Bronchus fibroblast of lung (primary cell): ENCODE data around the gene ARL14EPL. TPM values are rescaled to one million over a fixed set of nuclear protein-coding genes. Genes with fewer than 3 reads are reported as not detected.

Experiments used
- total RNA-seq: library from RNA; depleted of rRNA; stranded (reverse); fragments of >200 nt; gene quantifications from 2 replicates; pipeline ENCODE4 v1.2.3, GENCODE V29; 2015

ARL14EPL gene
- 0.17 TPM in 1 of 2 replicates, not detected in the other for total RNA-seq

GRCh38 chr5:116032094-116032517, at the start of gene ARL14EPL:
TSS of gene ARL14EPL (plus strand) at chr5:116032472. CDS start at chr5:116051466, 18,994 bp downstream.

DNA sequence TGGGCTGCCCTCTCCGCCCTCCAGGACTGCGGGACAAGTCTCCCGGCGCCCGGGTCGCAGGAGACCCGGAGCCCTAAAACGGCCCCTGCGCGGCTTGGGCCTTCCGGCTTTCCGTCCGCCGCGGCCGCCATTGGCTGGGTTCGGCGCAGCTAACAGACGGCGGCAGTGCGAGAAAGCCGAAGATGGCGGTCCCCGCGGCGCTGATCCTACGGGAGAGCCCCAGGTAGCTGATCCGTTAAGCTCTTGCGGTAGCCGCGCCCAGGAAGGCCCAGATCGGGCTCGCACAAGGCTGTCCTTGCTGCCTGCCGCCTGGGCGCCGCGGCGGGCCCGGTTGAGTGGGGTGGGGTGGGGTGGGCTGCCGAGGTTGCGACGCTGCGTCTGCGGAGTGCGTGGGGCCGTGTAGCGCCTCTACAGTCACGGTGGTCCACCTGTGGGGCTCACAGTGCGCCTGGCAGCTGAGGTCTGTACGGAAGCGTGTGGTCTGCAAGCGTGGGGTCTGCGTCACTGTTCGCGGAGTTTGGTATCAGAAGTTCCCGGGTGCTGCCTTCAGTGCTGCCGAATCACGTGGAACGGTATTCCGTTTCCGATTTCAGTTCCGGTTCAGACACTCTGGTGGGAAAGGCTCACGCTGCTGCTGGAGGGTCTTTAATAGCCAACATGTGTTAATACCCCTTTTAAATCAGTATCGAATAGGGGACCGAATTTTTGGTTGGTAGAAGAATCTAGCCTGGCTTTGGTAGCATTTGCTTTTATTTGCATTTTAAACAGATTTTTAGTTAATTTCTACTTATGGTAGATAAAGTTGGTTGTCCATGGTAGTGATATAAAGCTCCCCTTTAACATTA, 52.8 kb downstream of the ARL14EPL start, which contains the start of gene COMMD10:
Gene COMMD10, plus strand, starts transcription at position 155 of the 845 bp plus-strand sequence.

Other genes with a start within 250 kb of the ARL14EPL start
- gene CDO1, start 215.8 kb upstream of the ARL14EPL start, total RNA-seq = 8.0 and 19.0 TPM in 2 replicates
- 48.2 and 52.3 TPM in 2 replicates for gene ATG12, start 190.9 kb upstream of the ARL14EPL start, total RNA-seq
- gene AP3S1, start 190.5 kb upstream of the ARL14EPL start, total RNA-seq = 106 and 112 TPM in 2 replicates
- under 0.01 TPM in 2 replicates for gene LVRN, start 70.0 kb upstream of the ARL14EPL start, total RNA-seq
- 26.6 and 29.1 TPM in 2 replicates for gene COMMD10, start 52.6 kb downstream of the ARL14EPL start, total RNA-seq